Testis (tissue), 3 donors: ENCODE measurements around the gene RASGRP4. TPM values are rescaled to one million over a fixed set of nuclear protein-coding genes. Genes with fewer than 3 reads are reported as not detected.

ENCODE experiments used
- DNase-seq: peaks from one replicate; pipeline ENCODE4 v3.0.0-alpha.2; 2019
- H3K27ac ChIP-seq, 2 donors: fragments of 200-600 bp; sonication (generic); one replicate each; pipeline ENCODE4 v1.5.1; 2019
- H3K27me3 ChIP-seq: fragments of 200-600 bp; sonication (generic); one replicate; pipeline ENCODE4 v1.5.1; 2019
- H3K36me3 ChIP-seq: fragments of 200-600 bp; sonication (generic); one replicate; pipeline ENCODE4 v1.5.1; 2017; ENCODE audit warnings: low read depth; ENCODE audit errors: missing control alignments
- H3K4me1 ChIP-seq: fragments of 200-600 bp; sonication (generic); one replicate; pipeline ENCODE4 v1.5.1; 2019
- H3K4me3 ChIP-seq, 2 donors: fragments of 200-600 bp; sonication (generic); one replicate each; pipeline ENCODE4 v1.5.1; 2017 to 2019
- H3K9me3 ChIP-seq: fragments of 200-600 bp; sonication (generic); one replicate; pipeline ENCODE4 v1.5.1; 2017
- CTCF ChIP-seq, 3 experiments: fragments of 450-650 bp in 2 of 3; fragments of 200-600 bp in 1 of 3; sonication (generic) in 1 of 3; IDR thresholded peaks; one replicate each; pipeline ENCODE4 v1.5.1; 2016 to 2019; ENCODE audit warnings: antibody characterized with exemption in 3 of 3, mild to moderate bottlenecking in 2 of 3, moderate library complexity in 1 of 3
- POLR2A ChIP-seq: fragments of 450-650 bp; IDR thresholded peaks from one replicate; pipeline ENCODE4 v1.6.1; 2017; ENCODE audit warnings: antibody characterized with exemption, mild to moderate bottlenecking, moderate library complexity
- WGBS, 2 donors: methylation state at CpG; one replicate each; pipeline ENCODE4 v1.1.5; 2018; 5-methylcytosine and 5-hydroxymethylcytosine counted together
- intact Hi-C: fragments of 100-400 bp; cut with DNase I; formaldehyde crosslinking; loops from one replicate; pipeline ENCODE4 v1.15.1; 2023; ENCODE audit warnings: low total_unique reads
- polyA plus RNA-seq: library from polyadenylated mRNA; stranded (reverse); fragments of 350-450 nt; fragmentation: Illumina TruSeq; extraction: RNeasy Lipid Tissue Mini Kit (QIAGEN cat#74804); gene quantifications from one replicate; pipeline ENCODE4 v1.2.3, GENCODE V29; 2014; ENCODE audit warnings: low read depth, low replicate concordance; ENCODE audit not compliant: insufficient read depth
- total RNA-seq, 2 donors: library from RNA; depleted of rRNA; stranded (reverse); fragments of >200 nt; gene quantifications; one replicate each; pipeline ENCODE4 v1.2.3, GENCODE V29; 2016

RASGRP4 gene
- total and polyA plus RNA-seq, 3 donors from 2014 or later: 0.71 to 1.5 (median 1.3) TPM

GRCh38 chr19:38441657-38442348 lies 15.8 kb upstream of the RASGRP4 start:
- Histone ChIP-seq H3K9me3 (no peaks in the 10 kb centered on the region), H3K27me3 (no peaks in the 10 kb centered on the region), H3K4me1 (no peaks in the 10 kb centered on the region), H3K4me3 (no peak overlapping the region), H3K36me3 (no peaks in the 10 kb centered on the region), H3K27ac (no peak overlapping the region)
- intact Hi-C loops: no loop called here
- WGBS, 2 donors: 53 to 56% methylated on average over 7 of the region's 7 CpGs
- TF ChIP-seq CTCF (IDR thresholded peaks at IDR 0.05) (no peak), POLR2A (no peak)
- no peak for DNase-seq

- intact Hi-C loops: no loop called here
- H3K9me3 ChIP-seq: no peaks in the 10 kb centered on the region
- H3K36me3 ChIP-seq: no peaks in the 10 kb centered on the region
- H3K4me3 ChIP-seq: no peak overlapping the region
- TF ChIP-seq POLR2A (no peak), CTCF (IDR thresholded peaks at IDR 0.05) (no peak)
- H3K27ac ChIP-seq: no peak overlapping the region
- 80 to 83% methylated on average over 13 to 14 of the region's 14 CpGs for WGBS, 2 donors
- no peaks in the 10 kb centered on the region for H3K4me1 ChIP-seq
- no peaks in the 10 kb centered on the region for H3K27me3 ChIP-seq
- DNase-seq: no peak
These were observed 14.6 kb upstream of the RASGRP4 start for GRCh38 chr19:38440592-38440991.

- intact Hi-C loops: no loop called here
- Histone ChIP-seq H3K9me3 (no peaks in the 10 kb centered on the region), H3K27me3 (no peaks in the 10 kb centered on the region), H3K4me1 (no peaks in the 10 kb centered on the region), H3K36me3 (no peaks in the 10 kb centered on the region), H3K27ac (no peak overlapping the region), H3K4me3 (no peak overlapping the region)
- 55 to 87% methylated on average over 2 of the region's 2 CpGs for WGBS, 2 donors
- no peak for TF ChIP-seq CTCF (IDR thresholded peaks at IDR 0.05)
- no peak for TF ChIP-seq POLR2A
- no peak for DNase-seq
These were observed 11.9 kb upstream of the RASGRP4 start for GRCh38 chr19:38437917-38438316.

GRCh38 chr19:38437295-38437694 lies 11.3 kb upstream of the RASGRP4 start:
- TF ChIP-seq CTCF (IDR thresholded peaks at IDR 0.05) (no peak), POLR2A (no peak)
- Histone ChIP-seq H3K4me3 (no peak overlapping the region), H3K27ac (no peak overlapping the region), H3K9me3 (no peaks in the 10 kb centered on the region), H3K4me1 (no peaks in the 10 kb centered on the region), H3K36me3 (no peaks in the 10 kb centered on the region), H3K27me3 (no peaks in the 10 kb centered on the region)
- 92 to 94% methylated on average over 6 of the region's 6 CpGs for WGBS, 2 donors
- intact Hi-C loops: no loop called here
- no peak for DNase-seq

- H3K4me3 ChIP-seq: no peak overlapping the region
- intact Hi-C loops: no loop called here
- no peaks in the 10 kb centered on the region for H3K4me1 ChIP-seq
- TF ChIP-seq POLR2A: no peak
- no peak for TF ChIP-seq CTCF (IDR thresholded peaks at IDR 0.05)
- 29 to 30% methylated on average over 9 to 13 of the region's 13 CpGs for WGBS, 2 donors
- no peaks in the 10 kb centered on the region for H3K27me3 ChIP-seq
- H3K36me3 ChIP-seq: no peaks in the 10 kb centered on the region
- DNase-seq: no peak
- H3K9me3 ChIP-seq: no peaks in the 10 kb centered on the region
- no peak overlapping the region for H3K27ac ChIP-seq
These were observed 8.6 kb upstream of the RASGRP4 start for GRCh38 chr19:38434549-38435051.
